GM11168 (cell line): ENCODE results near the gene SCGB1A1.

Experiments
- in situ Hi-C: fragments of 300-500 bp; cut with MboI; formaldehyde crosslinking; loops from one replicate; pipeline ENCODE4 v1.12.0; 2022; ENCODE audit warnings: low sequenced_read_pairs; ENCODE audit not compliant: unreplicated experiment

Gene SCGB1A1

DNA sequence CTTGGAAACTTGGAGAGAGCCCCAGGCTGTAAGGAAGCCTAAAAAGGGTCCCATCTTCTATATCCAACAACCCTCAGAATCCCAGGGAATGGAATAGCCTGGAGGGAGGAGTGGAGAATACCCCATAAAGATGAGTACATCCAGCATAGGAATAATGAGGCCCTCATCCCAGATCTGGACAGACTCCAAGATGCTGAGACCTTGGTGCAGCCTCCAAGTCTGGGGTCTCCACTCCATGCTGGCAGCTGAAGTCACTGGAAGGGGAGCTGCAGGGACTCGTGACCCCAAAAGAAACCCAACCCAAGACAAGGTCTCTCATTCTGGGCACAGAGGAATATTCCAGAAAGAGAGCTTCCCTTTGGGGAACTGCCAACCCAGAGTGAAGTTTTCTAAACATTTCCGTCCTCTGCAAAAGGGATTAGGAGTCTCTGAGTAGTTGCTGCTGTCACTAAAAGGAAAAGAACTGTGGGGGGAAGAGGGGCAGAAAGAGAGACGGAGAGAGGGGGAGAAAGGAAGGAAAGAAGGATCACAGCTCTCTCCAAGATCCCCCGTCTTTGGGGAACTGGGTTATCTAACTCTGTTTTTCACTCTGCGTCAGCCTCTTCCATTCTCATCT lies 589 bp downstream of the SCGB1A1 start:
- in situ Hi-C loops = no loop called here

DNA sequence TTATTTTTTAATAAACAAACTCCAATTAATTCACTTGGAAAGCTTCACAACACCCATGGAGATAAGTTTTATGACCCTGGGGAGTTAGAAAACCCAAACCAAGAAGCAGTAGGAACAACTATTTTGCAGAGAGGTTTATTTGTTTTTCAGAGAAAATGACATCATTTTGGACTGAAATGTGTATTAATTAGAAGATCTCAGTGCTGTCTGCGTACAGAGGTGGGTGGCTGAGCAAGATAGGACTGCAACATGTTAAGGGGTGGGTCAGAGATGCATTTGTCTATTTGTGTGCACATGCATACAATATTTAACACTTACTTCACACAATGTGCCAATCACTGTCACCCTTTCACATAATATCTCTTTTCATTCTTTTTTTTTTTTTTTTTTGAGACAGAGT lies 1.1 kb downstream of the SCGB1A1 start:
- in situ Hi-C loops = no loop called here

DNA sequence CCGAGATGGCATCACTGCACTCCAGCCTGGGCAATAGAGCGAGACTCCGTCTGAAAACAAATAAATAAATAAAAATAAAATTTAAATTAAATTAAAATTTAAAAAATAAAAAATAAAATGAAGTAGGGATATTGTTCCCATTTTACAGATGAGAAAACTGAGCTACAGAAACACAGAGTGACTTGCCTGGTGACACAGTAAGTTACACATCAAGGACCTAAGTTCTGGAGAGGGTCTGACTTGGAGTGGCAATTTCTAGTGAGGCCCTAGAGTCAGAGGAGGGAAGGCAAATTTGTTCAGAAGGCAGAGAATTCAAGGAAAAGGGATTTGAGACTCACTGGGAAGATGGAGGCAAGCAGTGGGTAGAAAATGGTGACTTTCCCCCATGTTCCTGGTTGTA lies 2.0 kb downstream of the SCGB1A1 start:
- in situ Hi-C loops = no loop called here

GRCh38 chr11:62421996-62422395 lies 3.2 kb downstream of the SCGB1A1 start:
- in situ Hi-C loops = no loop called here

DNA sequence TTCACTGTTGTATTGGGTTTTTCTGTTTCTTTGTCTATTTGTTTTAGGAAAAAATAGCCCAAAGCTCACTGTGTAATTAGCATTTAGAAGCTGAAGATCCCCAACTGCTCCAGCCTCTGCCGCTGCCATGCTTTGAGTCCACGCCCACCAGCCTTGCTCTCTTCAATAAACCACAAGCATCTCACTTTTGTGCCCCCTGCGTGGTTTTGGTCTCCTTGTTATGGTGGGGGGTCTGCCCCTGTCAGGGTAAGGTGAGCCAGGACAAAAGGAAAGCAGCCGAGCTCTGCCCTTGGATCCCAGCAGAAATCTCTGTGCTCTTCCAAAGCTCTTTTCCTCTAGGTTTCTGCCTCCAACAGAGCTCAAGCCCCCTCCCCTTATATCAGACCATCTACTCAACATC lies 4.2 kb downstream of the SCGB1A1 start:
- in situ Hi-C loops = no loop called here

DNA sequence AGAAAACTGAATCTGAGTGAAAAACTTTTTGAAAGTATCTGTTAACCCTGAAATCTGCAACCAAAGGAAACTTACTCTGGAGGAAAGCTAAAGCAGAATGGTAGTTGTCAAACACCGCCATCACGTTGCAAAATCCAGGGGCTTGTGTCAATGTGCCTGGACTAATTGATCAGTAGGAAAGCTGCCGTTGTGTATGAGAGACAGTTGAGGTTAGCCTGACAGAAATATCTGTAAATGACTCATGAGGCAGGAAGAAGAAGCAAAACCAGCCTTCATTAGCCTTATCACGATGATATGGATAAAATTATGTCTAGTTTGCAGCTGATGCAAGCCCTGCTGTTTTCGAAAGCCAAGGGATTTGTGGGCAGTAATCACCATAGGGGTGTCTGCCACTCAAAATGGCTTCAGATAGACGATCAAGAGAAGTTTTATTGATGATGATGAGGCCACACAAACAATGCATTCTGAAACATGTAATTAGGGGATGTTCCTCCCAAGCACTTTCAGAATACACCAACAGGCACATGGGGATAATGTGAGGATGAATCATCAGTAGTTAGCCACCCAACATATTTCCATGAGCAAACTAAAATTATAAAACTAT lies 8.9 kb downstream of the SCGB1A1 start:
- in situ Hi-C loops = no loop called here

DNA sequence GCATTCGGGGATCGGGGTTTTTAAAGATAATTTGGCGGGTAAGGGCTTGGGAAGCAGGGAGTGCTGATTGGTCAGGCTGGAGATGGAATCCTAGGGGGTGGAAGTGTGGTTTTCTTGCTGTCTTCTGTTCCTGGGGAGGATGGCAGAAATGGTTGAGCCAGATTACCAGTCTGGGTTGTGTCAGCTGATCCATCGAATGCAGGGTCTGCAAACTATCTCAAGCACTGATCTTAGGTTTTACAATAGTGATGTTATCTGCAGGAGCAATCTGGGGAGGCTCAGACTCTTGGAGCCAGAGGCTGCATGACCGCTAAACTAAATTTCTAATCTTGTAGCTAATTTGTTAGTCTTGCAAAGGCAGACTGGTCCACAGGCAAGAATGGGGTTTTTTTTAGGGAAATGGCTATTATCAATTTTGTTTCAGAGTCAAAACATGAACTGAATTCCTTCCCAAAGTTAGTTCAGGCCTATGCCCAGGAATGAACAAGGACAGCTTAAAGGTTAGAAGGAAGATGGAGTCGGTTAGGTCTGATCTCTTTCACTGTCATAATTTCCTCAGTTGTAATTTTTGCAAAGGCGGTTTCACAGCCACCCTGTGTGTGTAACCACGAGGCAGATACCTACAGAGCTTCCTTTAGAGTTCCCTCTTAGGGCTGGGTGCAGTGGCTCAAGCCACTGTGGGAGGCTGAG lies 10.2 kb downstream of the SCGB1A1 start:
- in situ Hi-C loops = no loop called here

- in situ Hi-C loops = no loop called here
Measured at GRCh38 chr11:62430425-62430824, 11.6 kb downstream of the SCGB1A1 start.

DNA sequence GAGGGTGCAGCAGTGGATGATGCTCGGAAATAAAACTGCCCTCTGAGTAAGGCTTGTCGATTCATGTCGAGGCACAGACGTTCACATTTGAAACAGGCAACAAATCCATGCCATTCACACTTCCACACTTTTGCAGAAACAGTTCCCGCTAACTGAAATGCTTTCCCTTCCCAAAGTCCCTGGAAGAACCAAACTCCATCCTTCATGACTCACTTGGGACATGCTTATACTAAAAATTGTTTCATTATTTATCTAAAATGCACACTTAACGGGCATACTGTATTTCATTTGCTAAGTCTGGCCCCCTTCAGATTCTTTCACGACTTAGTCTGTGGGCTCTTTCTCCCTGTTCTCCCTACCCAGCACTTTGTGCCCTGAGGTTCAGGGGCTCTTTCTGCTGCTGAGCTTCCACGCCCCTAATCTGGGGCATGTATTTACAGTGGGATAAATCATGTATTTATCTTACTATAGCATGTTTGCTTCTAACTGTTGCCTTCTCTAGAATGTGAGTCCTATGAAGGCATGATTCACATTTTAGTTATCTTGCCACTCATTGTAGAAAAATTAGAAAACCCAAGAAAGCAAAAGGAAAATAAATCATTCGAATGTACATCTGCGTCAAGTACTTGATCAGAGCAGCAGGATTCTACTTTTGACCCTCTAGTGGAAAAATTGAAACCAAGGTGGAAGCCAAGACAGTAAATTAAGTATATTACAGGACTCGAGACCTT lies 12.5 kb downstream of the SCGB1A1 start:
- in situ Hi-C loops = no loop called here

- in situ Hi-C loops = no loop called here
Measured at GRCh38 chr11:62432695-62433094, 13.9 kb downstream of the SCGB1A1 start.

DNA sequence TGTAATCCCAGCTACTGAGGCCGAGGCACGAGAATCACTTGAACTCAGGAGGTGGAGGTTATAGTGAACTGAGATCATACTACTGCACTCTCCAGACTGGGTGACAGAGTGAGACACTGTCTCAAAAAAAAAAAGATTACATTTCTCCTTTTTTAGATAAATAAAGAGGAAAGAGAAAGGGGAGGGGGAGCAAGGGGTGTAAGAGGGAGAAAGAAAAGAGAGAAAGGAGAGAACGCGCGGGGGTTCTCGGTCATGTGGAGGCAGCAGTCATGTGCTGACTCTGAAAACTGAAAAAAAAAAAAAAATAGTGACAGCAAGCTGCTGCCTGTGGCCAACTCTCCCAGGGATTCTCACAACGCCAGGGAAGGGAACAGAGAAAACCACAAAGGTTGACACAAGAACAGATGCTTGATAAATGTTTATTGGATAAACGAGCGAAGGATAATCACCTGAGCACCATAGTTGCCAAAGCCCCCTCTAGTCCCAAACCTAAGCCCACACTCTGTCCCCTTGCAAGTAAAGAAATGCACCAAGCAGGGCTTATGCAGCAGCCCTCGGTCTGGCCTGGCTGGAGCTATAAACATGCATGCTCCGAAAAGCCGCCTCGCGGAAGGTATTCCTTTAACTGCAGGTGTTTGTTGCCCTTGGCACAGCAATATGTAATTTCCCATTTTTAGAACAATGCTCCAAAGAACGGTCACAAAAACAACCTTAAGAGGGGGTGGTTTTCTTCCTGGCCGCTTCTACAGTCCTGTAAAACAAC lies 14.5 kb downstream of the SCGB1A1 start:
- in situ Hi-C loops = no loop called here

GRCh38 chr11:62433904-62434276 lies 15.1 kb downstream of the SCGB1A1 start:
- in situ Hi-C loops = no loop called here

DNA sequence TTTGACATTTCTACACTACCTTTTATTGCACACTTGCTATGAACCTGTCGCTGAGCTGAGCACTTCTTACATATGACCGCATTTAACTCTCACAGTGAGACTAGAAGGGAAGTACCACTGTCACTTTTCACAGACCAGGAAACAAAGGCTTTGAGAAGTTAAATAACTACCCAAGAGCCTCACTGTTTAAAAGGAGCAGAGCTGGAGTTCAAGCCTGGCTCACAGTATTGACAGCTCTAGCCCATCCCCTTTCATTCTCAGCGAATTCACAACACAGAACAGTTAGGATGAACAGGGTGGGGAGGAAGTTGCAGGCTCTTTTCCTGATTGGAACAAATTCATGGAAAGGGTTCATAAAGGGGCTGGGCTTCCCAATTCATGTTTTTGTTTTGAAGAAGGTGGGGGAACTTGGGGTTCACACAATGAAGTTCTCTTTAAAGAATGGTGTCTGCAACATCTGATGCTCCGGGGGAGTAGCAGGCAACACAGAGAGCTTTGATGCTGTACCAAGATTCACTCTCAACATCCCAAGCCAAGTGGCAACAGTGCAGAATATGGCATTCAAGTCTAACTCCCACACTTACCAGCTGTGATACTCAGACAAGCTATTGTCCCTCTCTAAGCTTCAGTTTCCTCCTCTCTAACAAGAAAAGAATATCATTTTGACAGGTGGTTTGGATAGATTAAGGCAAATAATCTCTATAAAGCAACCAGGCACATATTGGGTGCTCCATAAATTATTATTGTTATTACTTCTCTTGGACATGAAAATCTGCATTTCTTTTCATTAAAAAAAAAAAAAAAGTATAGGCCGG lies 17.2 kb downstream of the SCGB1A1 start:
- in situ Hi-C loops = no loop called here

- in situ Hi-C loops = no loop called here
Measured at GRCh38 chr11:62437616-62438015, 18.8 kb downstream of the SCGB1A1 start.

DNA sequence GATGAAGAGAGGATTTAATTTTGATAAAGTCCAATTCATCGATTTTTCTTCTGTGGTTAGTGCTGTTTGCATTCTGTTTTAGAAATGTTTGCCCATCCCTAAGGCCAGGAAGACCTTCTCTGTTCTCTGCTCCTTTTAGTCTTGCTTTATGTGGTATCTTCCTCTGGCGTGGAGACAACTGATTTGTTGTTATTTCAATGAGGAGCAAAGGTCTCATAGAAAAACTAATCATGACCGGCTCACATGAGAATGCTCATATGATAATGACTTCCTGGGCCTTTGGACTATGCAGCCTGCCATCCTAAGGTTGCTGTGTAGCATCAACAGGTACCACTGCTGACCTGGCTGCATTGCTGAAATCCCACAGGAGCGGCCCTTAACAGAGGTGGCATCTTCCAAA lies 19.8 kb downstream of the SCGB1A1 start:
- in situ Hi-C loops = no loop called here

DNA sequence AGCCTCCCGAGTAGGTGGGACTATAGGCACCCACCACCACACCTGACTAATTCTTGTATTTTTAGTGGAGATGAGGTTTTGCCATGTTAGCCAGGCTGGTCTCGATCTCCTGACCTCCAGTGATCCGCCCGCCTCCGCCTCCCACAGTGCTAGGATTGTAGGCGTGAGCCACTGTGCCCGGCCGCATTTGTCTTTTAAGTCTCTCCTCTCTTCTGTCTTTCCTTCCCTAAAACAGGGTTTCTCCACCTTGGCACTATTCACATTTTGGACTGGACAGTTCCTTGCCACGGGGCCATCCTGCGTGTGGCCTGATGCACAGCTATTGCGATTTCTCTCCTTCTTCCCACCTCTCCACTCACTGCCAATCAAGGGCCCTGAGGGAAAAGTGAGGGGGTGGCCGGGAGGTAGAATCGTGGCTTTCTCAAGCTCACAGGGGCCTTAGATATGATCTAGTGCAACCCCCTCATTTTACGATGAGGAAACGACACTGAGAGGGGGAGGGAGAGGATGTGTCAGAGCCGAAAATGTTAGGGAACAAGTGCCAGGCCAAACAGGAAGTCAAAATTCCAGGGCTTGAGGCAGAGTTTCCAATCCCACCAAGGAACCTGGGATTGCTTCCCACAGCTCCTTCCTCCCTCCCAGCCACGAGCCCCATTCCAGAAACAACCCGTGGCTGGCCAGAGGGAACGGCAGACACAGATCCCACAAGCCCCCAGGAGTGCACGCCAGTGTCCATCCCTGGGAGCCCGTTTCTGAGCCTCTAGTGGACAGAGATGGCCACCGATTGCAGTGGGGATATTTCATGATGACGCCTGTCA lies 21.2 kb downstream of the SCGB1A1 start:
- in situ Hi-C loops = no loop called here

- in situ Hi-C loops = no loop called here
Measured at GRCh38 chr11:62443390-62444235, 24.8 kb downstream of the SCGB1A1 start.

- in situ Hi-C loops = no loop called here
Measured at GRCh38 chr11:62444236-62444833, 25.5 kb downstream of the SCGB1A1 start.
